Tibial artery (tissue), 4 donors: Measurements from ENCODE around the gene DMGDH.

Experiments used
- DNase-seq, 2 donors: peaks; one replicate each; pipeline ENCODE4 v3.0.0-alpha.2; 2019
- H3K27ac ChIP-seq, 2 donors: fragments of 200-600 bp; sonication (generic) in 1 of 2; 1 replicate in 1 of 2; 2 replicates in 1 of 2; pipeline ENCODE4 v1.5.1; 2018 to 2019; ENCODE audit warnings: mild to moderate bottlenecking in 1 of 2
- H3K27me3 ChIP-seq, 2 donors: fragments of 200-600 bp; sonication (generic) in 1 of 2; one replicate each; pipeline versions ENCODE4 v1.5.1 to v1.6.0; 2016 to 2019
- H3K36me3 ChIP-seq, 3 donors: fragments of 200-600 bp; sonication (generic) in 2 of 3; one replicate each; pipeline ENCODE4 v1.5.1; 2016 to 2019; ENCODE audit warnings: mild to moderate bottlenecking in 2 of 3
- H3K4me1 ChIP-seq, 4 donors: fragments of 200-600 bp; sonication (generic) in 2 of 4; 1 replicate in 3 of 4; 2 replicates in 1 of 4; pipeline ENCODE4 v1.5.1; 2016 to 2019
- H3K4me3 ChIP-seq, 2 donors: fragments of 200-600 bp; sonication (generic) in 1 of 2; 1 replicate in 1 of 2; 2 replicates in 1 of 2; pipeline ENCODE4 v1.5.1; 2018 to 2019; ENCODE audit warnings: mild to moderate bottlenecking in 2 of 2
- H3K9me3 ChIP-seq, 3 donors: fragments of 200-600 bp; sonication (generic) in 1 of 3; one replicate each; pipeline ENCODE4 v1.5.1; 2016 to 2019
- CTCF ChIP-seq, 2 experiments: fragments of 200-600 bp in 1 of 2; fragments of 450-650 bp in 1 of 2; IDR thresholded peaks; one replicate each; pipeline ENCODE4 v1.5.1; 2017 to 2019; ENCODE audit warnings: antibody characterized with exemption in 2 of 2, mild to moderate bottlenecking in 1 of 2, moderate library complexity in 1 of 2
- intact Hi-C: fragments of 100-400 bp; cut with DNase I; formaldehyde crosslinking; loops from one replicate; pipeline ENCODE4 v1.15.0; 2023; ENCODE audit warnings: low total_unique reads

The DMGDH gene

GRCh38 chr5:79062436-79062835 lies 7.0 kb downstream of the DMGDH start:
- no peak overlapping the region for H3K4me3 ChIP-seq
- H3K27ac ChIP-seq: no peak overlapping the region
- no peak for TF ChIP-seq CTCF (IDR thresholded peaks at IDR 0.05)
- no peaks in the 10 kb centered on the region for H3K9me3 ChIP-seq
- no peak for DNase-seq
- intact Hi-C loops: no loop called here
- H3K27me3 ChIP-seq: no peaks in the 10 kb centered on the region
- H3K36me3 ChIP-seq: no peaks in the 10 kb centered on the region
- H3K4me1 ChIP-seq: no peaks in the 10 kb centered on the region

- H3K9me3 ChIP-seq: no peaks in the 10 kb centered on the region
- intact Hi-C loops: no loop called here
Observed at GRCh38 chr5:79059674-79060073, 9.8 kb downstream of the DMGDH start.

GRCh38 chr5:79056847-79057246 lies 12.6 kb downstream of the DMGDH start:
- Histone ChIP-seq H3K27ac (no peak overlapping the region), H3K36me3 (no peaks in the 10 kb centered on the region), H3K4me3 (no peak overlapping the region), H3K4me1 (no peaks in the 10 kb centered on the region), H3K9me3 (peaks cover 0 to 7% (median 0%) of the 10 kb centered on the region in 3 donors), H3K27me3 (no peaks in the 10 kb centered on the region)
- TF ChIP-seq CTCF (IDR thresholded peaks at IDR 0.05): no peak
- DNase-seq: no peak
- intact Hi-C loops: no loop called here

More at GRCh38 chr5:79059674-79060073, 9.8 kb downstream of the DMGDH start:
- Histone ChIP-seq H3K4me3 (no peak overlapping the region), H3K27me3 (no peaks in the 10 kb centered on the region), H3K36me3 (no peaks in the 10 kb centered on the region), H3K4me1 (no peaks in the 10 kb centered on the region), H3K27ac (no peak overlapping the region)
- no peak for DNase-seq
- TF ChIP-seq CTCF (IDR thresholded peaks at IDR 0.05): no peak

GRCh38 chr5:79055017-79055416 lies 14.5 kb downstream of the DMGDH start:
- intact Hi-C loops: no loop called here
- no peak overlapping the region for H3K4me3 ChIP-seq
- no peak overlapping the region for H3K27ac ChIP-seq
- peaks cover 0 to 7% (median 0%) of the 10 kb centered on the region in 3 donors for H3K9me3 ChIP-seq
- H3K4me1 ChIP-seq: no peaks in the 10 kb centered on the region
- H3K27me3 ChIP-seq: no peaks in the 10 kb centered on the region
- H3K36me3 ChIP-seq: no peaks in the 10 kb centered on the region
- no peak for TF ChIP-seq CTCF (IDR thresholded peaks at IDR 0.05)
- no peak for DNase-seq

- intact Hi-C loops: no loop called here
- H3K27me3 ChIP-seq: no peaks in the 10 kb centered on the region
- H3K36me3 ChIP-seq: no peaks in the 10 kb centered on the region
- no peaks in the 10 kb centered on the region for H3K4me1 ChIP-seq
- H3K9me3 ChIP-seq: peaks cover 0 to 7% (median 0%) of the 10 kb centered on the region in 3 donors
- no peak for TF ChIP-seq CTCF (IDR thresholded peaks at IDR 0.05)
- H3K27ac ChIP-seq: no peak overlapping the region
- DNase-seq: no peak
- no peak overlapping the region for H3K4me3 ChIP-seq
Observed at GRCh38 chr5:79053321-79053720, 16.2 kb downstream of the DMGDH start.

- DNase-seq: no peak
- peaks cover 0 to 7% (median 0%) of the 10 kb centered on the region in 3 donors for H3K9me3 ChIP-seq
- TF ChIP-seq CTCF (IDR thresholded peaks at IDR 0.05): no peak
- no peak overlapping the region for H3K27ac ChIP-seq
- H3K4me3 ChIP-seq: no peak overlapping the region
- H3K27me3 ChIP-seq: no peaks in the 10 kb centered on the region
- intact Hi-C loops: no loop called here
- no peaks in the 10 kb centered on the region for H3K36me3 ChIP-seq
- no peaks in the 10 kb centered on the region for H3K4me1 ChIP-seq
Observed at GRCh38 chr5:79050498-79050897, 19.0 kb downstream of the DMGDH start.
